HG02981 (cell line): Measurements from ENCODE around the gene SREBF2.

Source experiments
- ATAC-seq: cut with Tn5 transposase; IDR thresholded peaks from one replicate; pipeline ENCODE4 v1.9.1; 2021; ENCODE audit warnings: mild to moderate bottlenecking, moderate library complexity; ENCODE audit not compliant: unreplicated experiment

The SREBF2 gene

GRCh38 chr22:41875531-41876270 lies 42.8 kb downstream of the SREBF2 start:
- ATAC-seq, result no peak

DNA sequence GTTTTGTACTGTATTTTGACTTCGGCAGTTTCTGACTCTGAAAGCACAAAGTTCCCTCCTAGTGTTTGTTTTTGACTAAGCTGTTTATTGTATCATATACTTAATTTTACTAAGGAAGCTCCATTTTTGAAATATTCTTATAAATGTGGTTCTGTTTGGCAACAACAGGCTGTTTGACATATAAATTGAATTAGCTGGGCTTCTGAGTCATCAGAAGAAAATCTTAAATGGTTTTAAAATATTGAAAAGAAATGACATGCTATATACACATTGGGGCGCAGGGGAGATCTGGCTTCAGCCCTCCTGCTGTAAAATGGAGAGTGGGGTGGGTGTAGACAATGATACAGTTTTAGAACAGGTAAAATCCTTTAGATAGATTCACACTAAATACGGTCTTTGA lies 43.4 kb downstream of the SREBF2 start:
- ATAC-seq, result no peak

- no peak for ATAC-seq
These were observed 43.8 kb downstream of the SREBF2 start for GRCh38 chr22:41876675-41877074.

GRCh38 chr22:41880653-41881052 lies 47.7 kb downstream of the SREBF2 start:
- no peak for ATAC-seq

DNA sequence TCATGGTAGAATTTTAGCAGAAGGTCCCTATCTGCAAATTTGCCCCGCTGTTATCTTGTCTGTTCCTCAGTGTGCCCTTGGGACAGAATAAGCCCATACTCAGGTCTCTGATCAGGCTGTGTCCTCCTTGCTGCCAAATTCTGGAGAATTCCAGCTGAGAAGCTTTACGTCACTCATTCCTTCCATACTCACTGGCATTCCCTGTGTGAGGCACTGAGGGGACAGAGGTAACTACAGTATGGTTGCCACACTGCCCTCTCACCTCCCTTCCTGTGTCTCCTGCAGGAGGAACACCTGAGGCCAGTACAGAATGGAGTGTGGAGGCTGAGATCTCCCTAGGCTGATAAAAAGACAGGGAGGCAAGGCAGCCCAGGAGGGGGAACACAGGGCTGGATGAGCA lies 50.5 kb downstream of the SREBF2 start:
- ATAC-seq, result no peak

DNA sequence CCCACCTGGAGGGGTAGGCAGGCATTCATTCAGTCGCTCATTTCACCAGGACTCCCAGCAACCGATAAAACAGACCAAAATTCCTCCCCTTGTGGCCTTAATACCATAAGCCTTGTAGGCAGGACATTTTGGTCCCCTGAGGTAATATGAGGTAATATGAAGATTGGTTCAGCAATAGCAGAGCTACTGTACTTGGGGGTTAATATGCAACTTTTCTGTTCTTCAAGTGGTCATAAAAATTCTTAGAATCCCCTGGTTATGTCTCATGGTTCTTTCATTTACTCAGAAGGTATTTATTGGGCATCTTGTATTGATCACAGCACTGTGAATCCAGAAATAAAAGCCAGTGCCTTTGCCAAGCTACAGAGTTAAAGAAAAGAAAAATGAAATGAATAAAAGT lies 52.2 kb downstream of the SREBF2 start:
- no peak for ATAC-seq

DNA sequence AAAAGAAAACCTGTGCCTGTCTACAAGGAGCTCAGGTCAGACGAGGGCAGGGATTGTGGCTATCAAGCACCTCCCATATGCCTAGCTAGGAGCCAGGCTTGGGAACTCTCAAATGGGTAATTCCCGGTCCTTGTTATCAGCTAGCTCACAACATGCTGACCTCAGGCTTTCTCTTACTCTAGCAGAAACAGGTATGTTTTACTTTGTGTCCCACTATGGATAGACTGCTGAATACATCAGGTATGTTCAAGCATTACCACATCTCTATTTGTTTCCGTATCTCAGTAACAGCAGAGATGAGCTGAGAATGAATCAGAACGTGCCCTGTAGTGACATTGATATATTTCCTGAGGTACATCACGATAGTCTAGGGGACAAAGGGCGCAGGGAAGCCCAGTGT lies 52.6 kb downstream of the SREBF2 start:
- ATAC-seq, result no peak

DNA sequence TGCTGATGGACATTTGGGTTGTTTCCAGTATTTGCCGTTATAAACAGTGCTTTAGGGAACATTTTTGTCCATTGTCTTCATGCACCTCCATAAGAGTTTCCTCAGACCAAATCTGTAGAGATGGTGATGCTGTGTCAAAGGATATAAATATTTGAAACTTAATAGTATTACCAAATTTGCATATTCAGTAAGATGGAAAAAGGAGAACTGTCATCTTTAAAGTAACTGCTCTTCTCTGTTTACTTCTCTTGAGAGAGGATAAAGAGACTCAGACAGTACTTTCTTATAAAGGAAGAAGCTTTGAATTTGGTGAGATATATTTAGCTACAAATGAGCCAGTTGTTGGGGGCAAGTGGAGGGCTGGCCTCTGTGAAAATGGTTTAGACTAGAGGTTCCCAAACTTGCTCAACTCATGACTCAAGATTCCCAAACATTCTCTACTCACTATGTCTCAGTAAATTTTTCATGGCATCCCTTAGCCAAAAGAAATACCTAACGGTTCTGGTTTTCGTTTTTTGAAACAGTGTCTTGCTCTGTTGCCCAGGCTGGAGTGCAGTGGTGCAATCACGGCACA lies 55.8 kb downstream of the SREBF2 start:
- ATAC-seq, result no peak

DNA sequence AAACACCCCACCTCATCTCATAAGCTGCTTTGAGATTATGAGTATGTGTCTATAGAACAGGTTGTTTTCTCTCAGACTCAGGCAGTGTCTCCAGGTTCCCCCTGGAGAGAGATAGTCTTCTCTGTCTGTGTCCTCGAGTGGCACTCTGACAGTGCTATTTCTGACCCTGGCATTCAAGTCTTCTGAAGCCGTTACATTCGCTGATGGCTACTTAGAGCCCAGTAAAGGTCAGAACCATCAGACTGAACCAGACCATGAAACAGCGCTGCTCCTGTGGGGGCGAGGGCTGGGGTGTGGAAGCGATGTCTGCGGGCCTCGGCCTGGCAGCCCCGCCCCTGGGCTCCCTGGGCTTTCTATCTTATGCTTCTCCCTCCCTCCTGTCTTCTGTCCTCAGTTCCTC lies 58.5 kb downstream of the SREBF2 start:
- no peak for ATAC-seq

DNA sequence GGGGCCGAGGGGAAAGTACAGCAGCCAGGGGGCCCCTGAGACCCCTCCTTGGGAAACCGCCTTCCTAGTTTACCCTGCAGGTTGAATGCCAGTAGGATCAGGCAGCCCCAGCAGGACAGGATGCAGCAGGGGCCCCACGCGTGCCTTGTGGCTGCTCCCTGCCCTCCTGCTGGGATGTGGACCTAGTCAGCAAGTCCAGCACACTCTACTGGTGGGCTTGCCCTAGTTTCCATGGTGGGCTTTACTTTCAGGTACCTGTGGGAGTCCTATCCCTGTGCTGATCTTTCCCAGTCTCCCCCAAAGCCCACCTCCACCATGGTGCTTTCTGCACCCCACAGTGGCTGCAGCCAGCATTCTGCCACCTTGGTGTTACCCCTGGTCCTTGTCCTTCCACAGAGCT lies 59.8 kb downstream of the SREBF2 start:
- ATAC-seq, result no peak

DNA sequence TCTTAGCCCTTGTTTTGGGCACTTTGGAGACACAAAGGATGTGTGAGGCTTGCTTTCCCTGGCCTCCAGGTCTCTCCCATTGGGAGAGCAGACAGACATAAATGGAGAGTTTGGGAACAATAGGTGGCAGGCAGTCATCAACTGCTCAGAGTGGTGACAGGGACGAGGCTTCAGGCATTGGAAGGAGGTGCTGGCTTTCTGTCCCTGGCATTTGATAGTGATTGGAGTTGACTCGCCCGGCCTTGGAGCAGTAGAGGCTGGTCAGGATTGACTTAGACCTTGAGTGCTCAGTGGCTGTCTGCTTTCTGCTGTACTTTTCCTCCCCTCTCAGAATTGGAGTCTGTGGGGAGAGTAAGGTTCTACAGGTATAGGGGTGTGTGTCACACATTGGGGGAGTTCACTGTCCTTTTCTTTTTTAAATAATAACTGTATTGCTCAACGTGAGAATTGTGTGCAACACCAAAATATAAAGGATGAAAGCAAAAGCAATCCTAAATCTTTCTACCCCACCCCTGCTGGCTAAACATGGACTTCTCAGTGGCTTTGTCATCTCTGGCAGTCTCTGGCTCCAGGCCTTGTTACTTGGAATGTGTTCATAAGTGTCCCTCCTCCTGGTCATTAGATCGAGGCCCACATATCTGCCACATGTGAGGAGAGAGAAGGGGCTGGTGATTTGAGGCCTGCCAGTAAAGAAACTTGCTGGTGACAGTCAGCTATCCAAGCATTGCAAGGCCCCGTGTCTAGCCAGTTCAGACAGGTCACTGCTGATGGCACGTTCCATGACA lies 60.9 kb downstream of the SREBF2 start:
- ATAC-seq, result no peak

GRCh38 chr22:41898645-41899044 lies 65.7 kb downstream of the SREBF2 start:
- ATAC-seq, result no peak

GRCh38 chr22:41899110-41899509 lies 66.2 kb downstream of the SREBF2 start:
- no peak for ATAC-seq

DNA sequence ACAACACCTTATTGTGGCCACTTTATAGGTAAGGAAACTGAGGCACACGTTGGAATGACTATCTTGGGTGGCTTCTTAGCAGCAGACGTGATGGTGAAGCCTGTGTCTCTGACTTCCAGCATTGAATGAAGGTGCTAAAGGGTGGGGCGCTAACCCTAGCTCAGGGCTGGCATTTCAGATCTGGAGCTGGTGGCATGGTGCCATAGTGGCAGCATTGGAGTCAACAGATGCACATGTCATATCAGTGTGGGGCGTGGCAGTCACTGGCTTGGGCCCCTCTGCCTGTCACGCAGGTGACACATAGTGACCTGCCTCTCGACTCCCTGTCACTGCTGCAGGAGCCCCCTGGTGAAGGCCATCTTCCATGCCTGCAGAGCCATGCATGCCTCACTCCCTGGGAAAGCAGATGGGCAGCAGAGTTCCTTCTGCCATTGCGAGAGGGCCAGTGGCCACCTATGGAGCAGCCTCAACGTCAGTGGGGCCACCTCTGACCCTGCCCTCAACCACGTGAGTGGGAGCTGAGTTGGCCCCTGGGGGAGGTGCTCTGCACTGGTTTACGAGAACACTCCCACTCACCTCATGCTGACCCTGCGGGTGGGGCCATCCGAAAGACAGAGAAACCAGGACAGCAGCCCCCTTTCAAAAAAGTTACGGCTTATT lies 67.2 kb downstream of the SREBF2 start:
- no peak for ATAC-seq

- no peak for ATAC-seq
These were observed 67.9 kb downstream of the SREBF2 start for GRCh38 chr22:41900652-41901312.

DNA sequence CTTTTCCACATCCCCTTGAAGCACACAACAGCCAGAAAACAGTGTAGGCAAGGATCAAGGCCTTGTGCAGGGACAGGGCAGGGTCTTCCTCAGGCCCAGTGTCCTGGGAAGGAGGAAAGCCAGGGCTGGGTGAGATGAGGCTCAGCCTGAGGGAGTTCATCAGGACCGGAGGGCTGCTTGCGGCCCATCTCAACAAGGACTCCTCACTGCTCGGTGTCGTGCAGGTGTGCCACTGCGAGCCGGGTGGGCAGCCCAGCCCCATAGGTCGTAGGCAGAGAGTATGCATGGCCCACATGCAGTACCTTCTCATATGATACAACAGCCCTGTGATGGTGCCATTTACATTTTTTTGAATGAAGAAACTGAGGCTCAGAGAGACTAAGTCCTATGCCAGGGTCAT lies 69.1 kb downstream of the SREBF2 start:
- ATAC-seq, result no peak

DNA sequence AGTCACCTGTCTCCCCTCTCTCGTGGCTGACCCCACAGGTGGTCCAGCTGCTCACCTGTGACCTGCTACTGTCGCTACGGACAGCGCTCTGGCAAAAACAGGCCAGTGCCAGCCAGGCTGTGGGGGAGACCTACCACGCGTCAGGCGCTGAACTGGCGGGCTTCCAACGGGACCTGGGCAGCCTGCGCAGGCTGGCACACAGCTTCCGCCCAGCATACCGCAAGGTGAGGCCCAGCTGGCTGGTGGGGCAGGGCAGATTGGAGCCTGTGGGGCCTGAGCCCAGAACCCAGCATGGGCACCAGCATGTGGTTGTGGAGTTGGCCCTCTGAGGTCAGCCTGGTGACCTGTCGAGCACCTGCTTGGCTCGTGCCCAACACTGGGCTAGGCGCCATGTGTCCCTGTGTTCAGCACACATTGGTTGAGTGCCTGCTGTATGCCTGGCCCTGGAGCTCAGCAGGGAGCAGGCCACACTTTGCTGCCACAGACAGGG lies 70.1 kb downstream of the SREBF2 start:
- ATAC-seq, result no peak

GRCh38 chr22:41904450-41905410 lies 71.8 kb downstream of the SREBF2 start:
- ATAC-seq, result no peak

GRCh38 chr22:41905411-41906202 lies 72.7 kb downstream of the SREBF2 start:
- ATAC-seq, result no peak
